Large intestine (tissue), 3 donors: Measurements from ENCODE around the gene SLC25A1. TPM values are rescaled to one million over a fixed set of nuclear protein-coding genes. Genes with fewer than 3 reads are reported as not detected.
"Not testable (repeated sequence)": the region's sequence is repeated elsewhere in the genome, so short reads cannot be mapped to it uniquely, and the experiment has no call there.

Experiments
- DNase-seq, 2 donors: peaks; one replicate each; pipeline versions ENCODE4 v3.0.0 to v3.0.0-alpha.2; 2013
- H3K27ac ChIP-seq: one replicate; pipeline ENCODE4 v1.5.1; 2013; ENCODE audit warnings: low read length
- H3K27me3 ChIP-seq: 2 replicates; pipeline ENCODE4 v1.6.1; 2013; ENCODE audit warnings: low read length; ENCODE audit not compliant: control insufficient read depth, insufficient read depth
- H3K36me3 ChIP-seq: 2 replicates; pipeline ENCODE4 v1.6.1; 2013; ENCODE audit warnings: low read length; ENCODE audit not compliant: control insufficient read depth, insufficient read depth
- H3K4me1 ChIP-seq: one replicate; pipeline ENCODE4 v1.6.1; 2013; ENCODE audit warnings: low read length; ENCODE audit not compliant: control insufficient read depth, insufficient read depth
- H3K4me3 ChIP-seq: one replicate; pipeline ENCODE4 v1.5.1; 2013; ENCODE audit warnings: low read length
- H3K9me3 ChIP-seq: one replicate; pipeline ENCODE4 v1.6.1; 2013; ENCODE audit warnings: mild to moderate bottlenecking, low read depth, low read length, moderate library complexity; ENCODE audit not compliant: control insufficient read depth
- WGBS: methylation state at CpG from one replicate; pipeline ENCODE4 v1.1.5; 2013; ENCODE audit warnings: low lambda C conversion rate; ENCODE audit not compliant: insufficient coverage; 5-methylcytosine and 5-hydroxymethylcytosine counted together
- polyA plus RNA-seq: library from polyadenylated mRNA; unstranded; fragments of 120-200 nt; gene quantifications from one replicate; pipeline ENCODE4 v1.2.1, GENCODE V29; 2013

SLC25A1 gene
- polyA plus RNA-seq, 1 donor, result 164 TPM

DNA sequence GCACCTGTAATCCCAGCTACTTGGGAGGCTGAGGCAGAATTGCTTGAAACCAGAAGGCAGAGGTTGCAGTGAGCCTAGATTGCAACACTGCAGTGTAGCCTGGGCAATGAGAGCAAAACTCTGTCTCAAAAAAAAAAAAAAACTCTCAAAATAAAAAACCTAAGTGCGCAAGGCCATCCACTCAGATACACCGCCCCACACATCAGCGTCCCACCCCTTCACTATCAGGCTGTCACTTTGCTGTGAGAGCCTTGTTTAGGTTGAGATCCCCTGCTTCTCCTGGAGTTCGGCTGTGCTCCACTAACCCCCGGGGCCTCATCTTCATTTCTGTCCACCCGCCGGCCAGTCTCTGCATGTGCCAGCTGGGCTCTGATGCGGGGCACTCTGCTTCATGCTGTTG is 12.1 kb downstream of the SLC25A1 start:
- Histone ChIP-seq H3K36me3 (no peaks in the 10 kb centered on the region), H3K4me1 (peaks cover 17% of the 10 kb centered on the region), H3K27me3 (peaks cover 53% of the 10 kb centered on the region), H3K4me3 (no peak overlapping the region), H3K27ac (no peak overlapping the region), H3K9me3 (peaks cover 2% of the 10 kb centered on the region)
- WGBS, result 80% methylated on average over 2 of the region's 8 CpGs
- no peak for DNase-seq

DNA sequence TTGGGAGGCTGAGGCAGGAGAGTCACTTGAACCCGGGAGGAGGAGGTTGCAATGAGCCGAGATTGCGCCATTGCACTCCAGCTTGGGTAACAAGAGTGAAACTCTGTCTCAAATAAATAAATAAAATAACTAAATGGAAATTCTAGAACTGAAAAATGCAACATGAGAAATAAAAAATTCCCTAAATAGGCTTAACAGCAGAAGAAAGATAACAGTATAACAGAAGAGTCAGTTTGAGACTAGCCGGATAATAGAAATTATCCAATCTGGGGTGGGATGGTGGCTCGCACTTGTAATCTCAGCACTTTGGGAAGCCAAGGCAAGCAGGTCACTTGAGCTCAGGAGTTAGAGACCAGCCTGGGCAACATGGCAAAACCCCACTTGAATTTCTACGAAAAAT is 14.1 kb downstream of the SLC25A1 start:
- Histone ChIP-seq H3K4me3 (no peak overlapping the region), H3K36me3 (no peaks in the 10 kb centered on the region), H3K9me3 (peaks cover 2% of the 10 kb centered on the region), H3K4me1 (peaks cover under 1% of the 10 kb centered on the region), H3K27me3 (peaks cover 41% of the 10 kb centered on the region), H3K27ac (no peak overlapping the region)
- no peak for DNase-seq
- 93% methylated on average over 3 of the region's 6 CpGs for WGBS

DNA sequence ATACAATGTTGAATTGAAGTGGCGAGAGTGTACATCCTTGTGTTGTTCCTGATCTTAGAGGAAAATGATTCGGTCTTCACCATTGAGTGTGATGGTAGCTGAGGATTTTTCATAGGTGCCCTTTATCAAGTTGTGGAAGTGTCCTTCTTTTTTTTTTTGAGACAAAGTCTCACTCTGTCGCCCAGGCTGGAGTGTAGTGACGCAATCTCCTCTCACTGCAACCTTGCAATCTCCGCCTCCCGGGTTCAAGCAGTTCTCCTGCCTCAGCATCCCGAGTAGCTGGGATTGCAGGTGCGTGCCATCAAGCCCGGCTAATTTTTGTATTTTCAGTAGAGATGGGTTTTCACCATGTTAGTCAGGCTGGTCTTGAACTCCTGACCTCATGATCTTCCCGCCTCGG is 19.9 kb downstream of the SLC25A1 start:
- H3K36me3 ChIP-seq, H3K4me3 ChIP-seq, H3K9me3 ChIP-seq, H3K27ac ChIP-seq, H3K4me1 ChIP-seq, DNase-seq: not testable (repeated sequence)
- H3K27me3 ChIP-seq, result peaks cover 20% of the 10 kb centered on the region
- 100% methylated on average over 2 of the region's 11 CpGs for WGBS

DNA sequence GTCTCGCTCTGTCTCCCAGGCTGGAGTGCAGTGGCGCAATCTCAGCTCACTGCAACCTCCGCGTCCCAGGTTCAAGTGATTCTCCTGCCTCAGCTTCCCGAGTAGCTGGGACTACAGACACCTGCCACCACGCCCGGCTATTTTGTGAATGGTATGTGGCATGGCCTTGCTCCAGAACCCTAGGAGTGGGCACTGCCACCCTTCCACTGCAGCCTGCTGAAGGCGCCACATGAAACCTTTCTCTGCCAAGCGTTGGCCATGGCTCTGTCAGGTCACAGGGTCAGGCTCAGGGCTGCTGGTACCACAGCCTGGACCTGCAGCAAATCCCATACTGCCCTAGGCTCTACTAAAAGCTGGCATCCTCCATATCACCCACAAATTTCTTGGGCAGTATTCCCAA is 22.4 kb downstream of the SLC25A1 start:
- H3K36me3 ChIP-seq, H3K27ac ChIP-seq, DNase-seq, H3K9me3 ChIP-seq, H3K4me1 ChIP-seq, H3K4me3 ChIP-seq: not testable (repeated sequence)
- peaks cover 34% of the 10 kb centered on the region for H3K27me3 ChIP-seq
- no CpG with 5 or more reads among the region's 9 CpGs for WGBS

DNA sequence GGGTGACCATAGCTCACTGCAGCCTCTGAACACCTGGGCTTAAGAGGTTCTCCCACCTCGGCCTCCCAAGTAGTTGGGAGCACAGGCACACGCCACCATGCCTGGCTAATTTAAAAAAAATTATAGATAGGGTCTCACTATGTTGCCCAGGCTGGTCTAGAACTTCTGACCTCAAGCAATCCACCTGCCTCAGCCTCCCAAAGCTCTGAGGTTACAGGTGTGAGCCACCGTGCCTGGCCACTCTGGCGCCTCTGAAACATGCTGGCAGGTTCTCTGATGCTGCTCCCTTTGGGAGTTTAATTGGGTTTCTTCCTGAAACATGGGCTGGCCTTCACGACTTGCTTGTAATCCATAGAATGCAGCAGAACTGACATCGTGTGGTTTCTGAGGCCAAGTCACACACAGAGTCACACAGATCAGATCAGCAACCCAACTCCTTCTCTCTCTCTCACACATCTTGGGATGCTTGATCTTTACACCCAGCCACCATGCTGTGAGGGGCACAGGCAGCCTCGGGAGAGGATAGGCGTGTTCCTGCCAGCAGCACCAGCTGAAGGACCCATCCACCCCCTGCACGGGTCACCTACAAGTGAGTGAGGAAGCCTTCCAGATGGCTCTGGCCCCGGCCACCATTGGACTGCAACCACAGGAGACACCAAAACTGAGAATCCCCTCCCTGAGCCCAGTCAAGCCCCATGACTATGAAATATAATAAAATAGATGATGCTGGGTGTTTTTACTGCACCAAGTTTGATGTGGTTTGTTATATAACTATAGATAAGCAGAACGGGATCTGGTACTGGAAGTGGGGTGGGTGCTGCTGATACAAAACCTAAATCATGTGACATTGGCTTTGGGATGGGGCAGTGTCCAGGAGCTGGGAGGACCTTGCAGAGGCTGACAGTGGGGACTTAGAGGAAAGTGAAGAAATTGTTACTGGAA is 25.3 kb downstream of the SLC25A1 start:
- no CpG with 5 or more reads among the region's 11 CpGs for WGBS
- peaks cover 55% of the 10 kb centered on the region for H3K27me3 ChIP-seq
- no peaks in the 10 kb centered on the region for H3K36me3 ChIP-seq
- H3K9me3 ChIP-seq, result peaks cover 13% of the 10 kb centered on the region
- no peak overlapping the region for H3K27ac ChIP-seq
- no peak for DNase-seq
- H3K4me3 ChIP-seq, result no peak overlapping the region
- no peaks in the 10 kb centered on the region for H3K4me1 ChIP-seq

DNA sequence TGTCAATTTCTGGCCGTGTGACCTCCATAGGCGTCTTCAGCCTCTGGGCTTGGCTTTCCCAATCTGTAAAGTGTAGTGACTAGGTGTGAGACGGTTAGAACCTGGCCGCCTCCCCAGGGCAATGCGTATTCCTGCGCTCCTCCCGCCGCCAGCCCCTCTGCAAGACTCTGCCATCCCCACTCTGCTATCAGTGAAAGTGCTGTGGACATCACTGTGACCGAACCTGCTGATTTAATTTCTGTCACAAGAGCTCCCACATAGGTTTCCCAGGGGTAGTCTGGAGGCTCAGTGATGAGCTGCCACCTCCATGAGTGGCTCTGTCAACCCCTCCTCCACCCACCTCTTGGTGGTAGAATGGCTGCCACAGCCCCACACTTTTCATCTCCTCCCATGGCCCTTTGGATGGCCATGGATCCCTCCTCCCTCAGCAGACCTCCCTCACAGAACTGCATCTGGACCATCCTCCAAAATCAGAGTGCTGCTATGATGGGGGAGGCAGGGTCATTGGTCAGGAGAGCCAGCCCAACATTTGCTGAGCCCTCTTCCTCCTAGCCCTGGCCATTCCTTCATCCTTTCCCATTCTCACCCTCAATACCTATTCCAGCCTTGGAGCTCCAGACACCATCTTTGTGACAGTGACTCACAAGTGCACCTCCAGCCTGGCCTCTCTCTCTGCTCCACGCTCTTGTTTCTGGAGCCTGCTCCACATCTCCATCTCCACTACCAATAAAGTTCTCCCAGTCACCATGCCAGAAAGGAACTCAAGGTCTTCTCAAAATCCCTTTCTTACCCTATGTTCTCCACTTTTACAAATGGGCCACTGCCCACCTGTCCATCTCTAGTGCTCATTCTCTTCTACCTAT is 27.0 kb downstream of the SLC25A1 start:
- Histone ChIP-seq H3K9me3 (peaks cover 13% of the 10 kb centered on the region), H3K27ac (no peak overlapping the region), H3K4me1 (no peaks in the 10 kb centered on the region), H3K36me3 (no peaks in the 10 kb centered on the region), H3K4me3 (no peak overlapping the region), H3K27me3 (peaks cover 72% of the 10 kb centered on the region)
- WGBS, result no CpG with 5 or more reads among the region's 10 CpGs
- no peak for DNase-seq

DNA sequence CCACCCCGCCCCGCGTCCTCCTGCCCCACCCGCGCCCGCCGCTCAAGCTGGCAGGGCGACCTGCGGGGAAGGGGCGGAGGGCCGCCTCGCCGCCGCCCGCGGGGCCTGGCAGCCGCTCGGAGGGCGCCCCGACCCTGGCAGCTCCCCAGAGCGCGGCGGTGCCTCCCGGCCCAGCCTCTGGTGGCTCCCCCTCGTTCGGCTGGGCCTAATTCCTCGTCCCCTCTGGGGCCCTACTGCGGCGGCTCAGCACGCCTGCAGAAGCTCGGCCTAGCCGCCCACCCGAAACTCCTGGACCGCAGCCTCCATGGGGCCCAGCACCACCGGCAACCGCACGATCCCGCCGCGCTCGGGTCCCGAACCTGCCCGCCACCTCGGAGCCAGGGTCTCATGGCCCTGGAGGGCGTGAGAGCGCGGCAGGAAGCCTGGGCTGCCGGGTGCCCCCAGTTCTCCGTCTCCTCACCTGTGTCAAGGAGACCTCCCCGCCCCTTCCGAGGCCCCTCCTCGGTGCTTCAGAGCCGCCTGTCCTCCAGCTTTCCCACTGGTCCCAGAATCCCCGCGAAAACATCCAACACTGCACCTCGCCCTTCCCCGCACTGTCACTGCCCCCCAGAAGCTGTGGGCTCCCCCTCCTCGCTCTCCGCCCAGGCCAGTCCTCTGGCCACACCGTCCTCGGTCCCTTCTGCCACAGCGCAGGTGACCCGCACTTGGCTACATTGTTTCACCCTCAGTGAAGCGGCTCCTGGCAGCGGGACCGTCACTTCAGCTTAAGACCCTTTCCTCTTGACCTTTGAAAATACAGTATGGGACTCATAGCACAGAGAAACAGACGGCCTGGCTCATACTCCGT is 27.8 kb downstream of the SLC25A1 start:
- no peak overlapping the region for H3K27ac ChIP-seq
- DNase-seq, result no peak
- H3K4me3 ChIP-seq, result no peak overlapping the region
- H3K9me3 ChIP-seq, result peaks cover 13% of the 10 kb centered on the region
- no peaks in the 10 kb centered on the region for H3K36me3 ChIP-seq
- H3K4me1 ChIP-seq, result no peaks in the 10 kb centered on the region
- H3K27me3 ChIP-seq, result peaks cover 70% of the 10 kb centered on the region
- WGBS, result 0% methylated on average over 3 of the region's 68 CpGs

DNA sequence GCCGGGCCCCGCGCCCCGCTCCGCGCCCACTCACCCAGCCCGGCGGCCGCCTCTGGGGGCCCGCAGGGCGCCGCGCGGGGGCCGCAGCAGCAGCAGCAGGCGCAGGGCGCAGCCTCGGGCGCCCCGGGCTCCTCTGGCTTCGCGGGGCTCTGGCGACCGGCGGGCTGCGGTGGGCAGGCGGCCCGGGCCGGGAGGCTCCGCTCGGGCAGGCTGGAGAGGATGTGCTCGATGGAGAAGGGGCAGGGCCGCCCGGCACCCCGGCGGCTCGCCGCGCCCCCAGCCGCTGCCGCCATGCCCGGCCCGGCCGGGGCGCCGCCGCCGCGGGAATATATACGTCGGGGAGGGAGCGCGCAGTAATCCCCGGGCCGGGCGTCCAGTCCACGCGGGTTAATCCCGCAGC is 28.5 kb downstream of the SLC25A1 start, which contains the start of gene GSC2:
Gene GSC2 (minus strand): TSS at position 302 of the 400 bp plus-strand sequence. CDS start 9 bp downstream, at position 293.
- DNase-seq, result no peak
- no peaks in the 10 kb centered on the region for H3K36me3 ChIP-seq
- H3K27me3 ChIP-seq, result peaks cover 67% of the 10 kb centered on the region
- WGBS, result no CpG with 5 or more reads among the region's 59 CpGs
- H3K27ac ChIP-seq, result no peak within 1 kb of the TSS
- H3K4me3 ChIP-seq, result no peak within 1 kb of the TSS
- no peaks in the 10 kb centered on the region for H3K4me1 ChIP-seq
- peaks cover 13% of the 10 kb centered on the region for H3K9me3 ChIP-seq

DNA sequence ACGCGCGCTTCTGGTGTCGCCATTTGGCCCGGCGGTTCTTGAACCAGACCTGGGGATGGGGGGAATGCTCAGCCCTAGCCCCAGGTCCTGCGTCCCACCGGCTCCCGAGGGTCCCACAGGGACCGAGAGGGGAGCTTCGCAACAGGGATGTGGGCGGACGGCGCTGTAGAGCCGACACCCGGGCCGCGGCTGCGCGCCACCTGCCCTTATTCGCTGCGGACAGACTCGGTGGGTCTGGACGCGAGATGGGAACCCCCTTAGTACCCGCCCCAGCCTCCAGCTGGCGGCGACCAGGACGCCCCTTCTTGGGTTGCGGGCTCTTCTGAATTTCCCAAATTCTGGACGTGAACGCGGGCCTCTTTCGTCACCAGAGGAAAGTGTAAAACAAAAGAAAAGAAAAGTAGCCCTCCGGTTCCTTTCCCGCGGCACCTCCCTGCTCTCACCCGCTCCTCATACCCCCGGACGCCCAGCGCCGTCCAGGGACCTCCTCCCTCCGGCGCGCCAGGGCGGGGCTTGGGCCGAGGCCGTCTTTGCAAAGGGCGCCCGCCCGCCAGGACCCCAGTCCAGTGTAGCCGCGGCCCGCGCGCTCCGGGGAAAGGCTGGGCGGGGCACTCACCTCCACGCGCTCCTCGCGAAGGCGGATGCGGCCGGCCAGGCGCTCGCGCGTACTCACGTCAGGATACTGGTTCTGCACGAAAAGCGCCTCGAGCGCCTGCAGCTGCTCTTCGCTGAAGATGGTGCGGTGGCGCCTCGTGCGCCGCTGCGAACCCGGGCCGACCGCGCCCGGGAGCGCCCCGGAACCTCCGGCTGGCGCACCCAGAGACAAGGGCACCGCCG is 29.3 kb downstream of the SLC25A1 start:
- Histone ChIP-seq H3K27ac (no peak overlapping the region), H3K27me3 (peaks cover 65% of the 10 kb centered on the region), H3K36me3 (no peaks in the 10 kb centered on the region), H3K4me3 (no peak overlapping the region), H3K9me3 (peaks cover 13% of the 10 kb centered on the region), H3K4me1 (no peaks in the 10 kb centered on the region)
- WGBS, result no CpG with 5 or more reads among the region's 92 CpGs
- no peak for DNase-seq
